Measurements from ENCODE around the gene ADIPOR1. TPM values are rescaled to one million over a fixed set of nuclear protein-coding genes. Genes with fewer than 3 reads are reported as not detected.
"Not testable (repeated sequence)": the region's sequence is repeated elsewhere in the genome, so short reads cannot be mapped to it uniquely, and the experiment has no call there.

ADIPOR1 gene
- total RNA-seq, 3 donors from 2014 or later = 85.7 to 94.1 (median 90.7) TPM

- not testable (repeated sequence) for H3K27me3 Mint-ChIP-seq (ENCODE audit: low read depth); H3K4me3 Mint-ChIP-seq; H3K36me3 Mint-ChIP-seq (ENCODE audit: insufficient read depth); ATAC-seq; H3K9me3 Mint-ChIP-seq; DNase-seq; H3K4me1 Mint-ChIP-seq (ENCODE audit: low read depth)
Observed at GRCh38 chr1:202986120-202986519, 28.0 kb upstream of the ADIPOR1 start.

- H3K4me3 Mint-ChIP-seq = no peak overlapping the region
- no peak for ATAC-seq
- H3K4me1 Mint-ChIP-seq (ENCODE audit: low read depth) = no peaks in the 10 kb centered on the region
- H3K9me3 Mint-ChIP-seq = no peaks in the 10 kb centered on the region
- DNase-seq = no peak
- peaks cover 12% of the 10 kb centered on the region for H3K27me3 Mint-ChIP-seq (ENCODE audit: low read depth)
- no peaks in the 10 kb centered on the region for H3K36me3 Mint-ChIP-seq (ENCODE audit: insufficient read depth)
Observed at GRCh38 chr1:202982715-202983430, 24.8 kb upstream of the ADIPOR1 start.

GRCh38 chr1:202981939-202982338 is 23.8 kb upstream of the ADIPOR1 start:
- ATAC-seq = no peak
- no peaks in the 10 kb centered on the region for H3K4me1 Mint-ChIP-seq (ENCODE audit: low read depth)
- DNase-seq = no peak
- peaks cover 20% of the 10 kb centered on the region for H3K27me3 Mint-ChIP-seq (ENCODE audit: low read depth)
- H3K4me3 Mint-ChIP-seq = no peak overlapping the region
- H3K36me3 Mint-ChIP-seq (ENCODE audit: insufficient read depth) = no peaks in the 10 kb centered on the region
- no peaks in the 10 kb centered on the region for H3K9me3 Mint-ChIP-seq

GRCh38 chr1:202979459-202979858 is 21.3 kb upstream of the ADIPOR1 start:
- Mint-ChIP-seq H3K4me3 (no peak overlapping the region), H3K9me3 (no peaks in the 10 kb centered on the region), H3K4me1 (ENCODE audit: low read depth) (no peaks in the 10 kb centered on the region), H3K36me3 (ENCODE audit: insufficient read depth) (no peaks in the 10 kb centered on the region), H3K27me3 (ENCODE audit: low read depth) (peaks cover 30% of the 10 kb centered on the region)
- no peak for DNase-seq
- no peak for ATAC-seq

GRCh38 chr1:202976633-202977032 is 18.5 kb upstream of the ADIPOR1 start:
- no peaks in the 10 kb centered on the region for H3K9me3 Mint-ChIP-seq
- no peak overlapping the region for H3K4me3 Mint-ChIP-seq
- no peaks in the 10 kb centered on the region for H3K36me3 Mint-ChIP-seq (ENCODE audit: insufficient read depth)
- H3K4me1 Mint-ChIP-seq (ENCODE audit: low read depth) = no peaks in the 10 kb centered on the region
- ATAC-seq (no peak), DNase-seq (no peak)
- H3K27me3 Mint-ChIP-seq (ENCODE audit: low read depth) = peaks cover 30% of the 10 kb centered on the region

GRCh38 chr1:202974856-202975255 is 16.7 kb upstream of the ADIPOR1 start:
- H3K36me3 Mint-ChIP-seq (ENCODE audit: insufficient read depth) = no peaks in the 10 kb centered on the region
- no peaks in the 10 kb centered on the region for H3K9me3 Mint-ChIP-seq
- ATAC-seq (no peak), DNase-seq (no peak)
- no peaks in the 10 kb centered on the region for H3K4me1 Mint-ChIP-seq (ENCODE audit: low read depth)
- H3K27me3 Mint-ChIP-seq (ENCODE audit: low read depth) = peaks cover 24% of the 10 kb centered on the region
- no peak overlapping the region for H3K4me3 Mint-ChIP-seq

- Mint-ChIP-seq H3K9me3 (no peaks in the 10 kb centered on the region), H3K4me3 (no peak overlapping the region), H3K27me3 (ENCODE audit: low read depth) (peaks cover 10% of the 10 kb centered on the region), H3K4me1 (ENCODE audit: low read depth) (peaks cover 19% of the 10 kb centered on the region), H3K36me3 (ENCODE audit: insufficient read depth) (no peaks in the 10 kb centered on the region)
- DNase-seq = no peak
- no peak for ATAC-seq
Observed at GRCh38 chr1:202972046-202972445, 13.9 kb upstream of the ADIPOR1 start.

- no peaks in the 10 kb centered on the region for H3K9me3 Mint-ChIP-seq
- DNase-seq (no peak), ATAC-seq (peak; percentile 30 to 57)
- no peaks in the 10 kb centered on the region for H3K27me3 Mint-ChIP-seq (ENCODE audit: low read depth)
- no peaks in the 10 kb centered on the region for H3K36me3 Mint-ChIP-seq (ENCODE audit: insufficient read depth)
- peak overlapping the region; percentile 37 for H3K4me3 Mint-ChIP-seq
- peaks cover 29% of the 10 kb centered on the region for H3K4me1 Mint-ChIP-seq (ENCODE audit: low read depth)
Observed at GRCh38 chr1:202968895-202969295, 10.8 kb upstream of the ADIPOR1 start.

- DNase-seq (no peak), ATAC-seq (no peak)
- H3K4me3 Mint-ChIP-seq = peak overlapping the region; percentile 87
- H3K36me3 Mint-ChIP-seq (ENCODE audit: insufficient read depth) = peaks cover 3% of the 10 kb centered on the region
- H3K9me3 Mint-ChIP-seq = no peaks in the 10 kb centered on the region
- H3K27me3 Mint-ChIP-seq (ENCODE audit: low read depth) = no peaks in the 10 kb centered on the region
- peaks cover 29% of the 10 kb centered on the region for H3K4me1 Mint-ChIP-seq (ENCODE audit: low read depth)
Observed at GRCh38 chr1:202968351-202968750, 10.2 kb upstream of the ADIPOR1 start.

- ATAC-seq = peak in 1 of 2 donors; percentile 1
- no peak for DNase-seq
- H3K9me3 Mint-ChIP-seq = no peaks in the 10 kb centered on the region
- H3K4me1 Mint-ChIP-seq (ENCODE audit: low read depth) = peaks cover 29% of the 10 kb centered on the region
- H3K4me3 Mint-ChIP-seq = peak overlapping the region; percentile 87
- H3K27me3 Mint-ChIP-seq (ENCODE audit: low read depth) = no peaks in the 10 kb centered on the region
- H3K36me3 Mint-ChIP-seq (ENCODE audit: insufficient read depth) = peaks cover 6% of the 10 kb centered on the region
Observed at GRCh38 chr1:202967684-202968281, 9.7 kb upstream of the ADIPOR1 start.

- Mint-ChIP-seq H3K27me3 (ENCODE audit: low read depth) (no peaks in the 10 kb centered on the region), H3K4me1 (ENCODE audit: low read depth) (peaks cover 29% of the 10 kb centered on the region), H3K36me3 (ENCODE audit: insufficient read depth) (peaks cover 8% of the 10 kb centered on the region), H3K9me3 (no peaks in the 10 kb centered on the region), H3K4me3 (peak overlapping the region; percentile 81)
- ATAC-seq (no peak), DNase-seq (no peak)
Observed at GRCh38 chr1:202966006-202966898, 8.1 kb upstream of the ADIPOR1 start.

GRCh38 chr1:202965422-202965821 is 7.3 kb upstream of the ADIPOR1 start:
- Mint-ChIP-seq H3K4me3 (no peak overlapping the region), H3K9me3 (no peaks in the 10 kb centered on the region), H3K27me3 (ENCODE audit: low read depth) (no peaks in the 10 kb centered on the region), H3K4me1 (ENCODE audit: low read depth) (peaks cover 29% of the 10 kb centered on the region), H3K36me3 (ENCODE audit: insufficient read depth) (peaks cover 8% of the 10 kb centered on the region)
- ATAC-seq (no peak), DNase-seq (no peak)

- H3K4me3 Mint-ChIP-seq = peak overlapping the region; percentile 12
- H3K9me3 Mint-ChIP-seq = no peaks in the 10 kb centered on the region
- peaks cover 10% of the 10 kb centered on the region for H3K36me3 Mint-ChIP-seq (ENCODE audit: insufficient read depth)
- ATAC-seq (no peak), DNase-seq (no peak)
- peaks cover 29% of the 10 kb centered on the region for H3K4me1 Mint-ChIP-seq (ENCODE audit: low read depth)
- H3K27me3 Mint-ChIP-seq (ENCODE audit: low read depth) = no peaks in the 10 kb centered on the region
Observed at GRCh38 chr1:202964791-202965410, 6.8 kb upstream of the ADIPOR1 start.

- Mint-ChIP-seq H3K4me1 (ENCODE audit: low read depth) (peaks cover 28% of the 10 kb centered on the region), H3K27me3 (ENCODE audit: low read depth) (no peaks in the 10 kb centered on the region), H3K4me3 (no peak overlapping the region), H3K36me3 (ENCODE audit: insufficient read depth) (peaks cover 10% of the 10 kb centered on the region), H3K9me3 (no peaks in the 10 kb centered on the region)
- ATAC-seq = no peak
- DNase-seq = no peak
Observed at GRCh38 chr1:202961220-202961880, 3.2 kb upstream of the ADIPOR1 start.
